Breast epithelium (tissue), 4 donors: ENCODE data around the gene RPN2. TPM values are rescaled to one million over a fixed set of nuclear protein-coding genes. Genes with fewer than 3 reads are reported as not detected.

Source experiments
- DNase-seq, 2 donors: peaks; one replicate each; pipeline ENCODE4 v3.0.0-alpha.2; 2019; ENCODE audit warnings: low spot score in 2 of 2
- H3K27ac ChIP-seq, 2 donors: fragments of 200-600 bp; sonication (generic) in 1 of 2; one replicate each; pipeline ENCODE4 v1.5.1; 2016 to 2019; ENCODE audit warnings: mild to moderate bottlenecking in 1 of 2
- H3K27me3 ChIP-seq, 2 donors: fragments of 200-600 bp; sonication (generic) in 1 of 2; one replicate each; pipeline versions ENCODE4 v1.5.1 to v1.6.0; 2017 to 2019; ENCODE audit warnings: control low read depth in 1 of 2, mild to moderate bottlenecking in 1 of 2
- H3K36me3 ChIP-seq: fragments of 200-600 bp; one replicate; pipeline ENCODE4 v1.5.1; 2019
- H3K4me1 ChIP-seq, 2 donors: fragments of 200-600 bp; sonication (generic); one replicate each; pipeline ENCODE4 v1.5.1; 2016 to 2019; ENCODE audit warnings: control low read depth in 1 of 2
- H3K4me3 ChIP-seq, 3 donors: fragments of 200-600 bp; sonication (generic); 1 replicate in 2 of 3; 2 replicates in 1 of 3; pipeline ENCODE4 v1.5.1; 2016 to 2019; ENCODE audit warnings: mild to moderate bottlenecking in 3 of 3, moderate library complexity in 2 of 3
- H3K9me3 ChIP-seq, 2 donors: fragments of 200-600 bp; sonication (generic) in 1 of 2; one replicate each; pipeline ENCODE4 v1.5.1; 2016 to 2019; ENCODE audit warnings: control low read depth in 1 of 2
- POLR2A ChIP-seq: fragments of 450-650 bp; IDR thresholded peaks from one replicate; pipeline ENCODE4 v1.6.1; 2016; ENCODE audit warnings: antibody characterized with exemption, mild to moderate bottlenecking, moderate library complexity
- POLR2AphosphoS5 ChIP-seq, 3 donors: sonication (generic); formaldehyde crosslinking; IDR thresholded peaks; one replicate each; pipeline ENCODE4 v1.6.1; 2017; ENCODE audit warnings: antibody characterized with exemption in 3 of 3
- intact Hi-C: fragments of 100-400 bp; cut with DNase I; formaldehyde crosslinking; loops from one replicate; pipeline ENCODE4 v1.15.1; 2023; ENCODE audit warnings: low total_unique reads
- total RNA-seq, 3 donors: library from RNA; depleted of rRNA; stranded (reverse); fragments of >200 nt; gene quantifications; one replicate each; pipeline ENCODE4 v1.1.0, GENCODE V29; 2016
- TF ChIP-seq, protein P1 (sequence below), 3 donors: fragments of 450-650 bp; IDR thresholded peaks; one replicate each; pipeline ENCODE4 v1.5.1; 2016 to 2017; ENCODE audit warnings: antibody characterized with exemption in 3 of 3, mild to moderate bottlenecking in 3 of 3, moderate library complexity in 3 of 3

The RPN2 gene
- total RNA-seq, 3 donors from 2014 or later = 108 to 161 (median 154) TPM

DNA sequence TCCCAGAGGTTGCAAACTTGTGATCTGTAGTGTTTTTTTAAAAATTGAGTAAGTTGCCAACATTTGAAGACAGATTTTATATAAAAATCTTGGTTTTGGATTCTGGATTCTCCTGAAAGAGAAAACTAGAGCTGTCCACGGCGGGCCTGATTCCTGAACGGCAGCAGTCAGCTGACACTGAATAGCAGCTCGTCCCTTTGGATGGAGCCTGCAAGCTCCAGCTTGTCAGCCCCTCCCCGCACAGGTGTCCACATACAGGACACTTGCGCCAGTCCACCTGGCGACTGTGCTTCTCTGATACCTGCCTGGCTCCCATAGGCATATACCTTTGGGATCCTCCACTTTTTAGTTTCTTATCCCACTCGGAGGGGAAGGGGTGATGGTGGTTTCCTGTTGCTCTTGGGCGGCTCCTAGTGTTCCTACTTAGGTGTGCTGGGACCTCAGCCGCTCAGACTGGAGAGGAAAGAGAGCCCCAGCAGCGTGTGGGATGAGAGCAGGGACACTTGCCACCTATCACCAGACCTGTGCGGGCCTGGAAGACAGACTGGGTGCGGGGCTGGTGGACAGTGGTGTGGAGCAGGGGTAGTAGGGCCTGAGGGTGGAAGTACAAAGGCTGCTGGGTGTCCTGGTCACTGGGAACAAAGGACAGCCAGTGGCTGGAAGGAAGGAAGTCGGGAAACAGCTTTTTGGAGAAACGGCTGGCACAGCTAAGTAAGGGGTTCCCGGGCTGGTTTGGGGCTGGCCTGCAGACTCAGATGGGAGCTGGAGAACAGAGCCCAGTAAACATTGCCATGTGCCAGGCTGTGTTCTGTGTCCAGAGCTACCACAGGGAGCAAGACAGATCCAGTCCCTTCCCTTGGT, 64.2 kb downstream of the RPN2 start:
- no peak overlapping the region for H3K4me3 ChIP-seq
- peak in 1 of 2 donors; percentile 51 for DNase-seq
- H3K9me3 ChIP-seq = no peaks in the 10 kb centered on the region
- peak overlapping the region; percentile 68 to 70 for H3K27ac ChIP-seq
- peaks cover 5% of the 10 kb centered on the region for H3K36me3 ChIP-seq
- H3K4me1 ChIP-seq = peaks cover 0 to 8% of the 10 kb centered on the region in 2 donors
- H3K27me3 ChIP-seq = no peaks in the 10 kb centered on the region
- intact Hi-C loops = no loop called here
- TF ChIP-seq POLR2A (no peak), POLR2AphosphoS5 (IDR thresholded peaks at IDR 0.05) (no peak)
- TF ChIP-seq, protein P1, sequence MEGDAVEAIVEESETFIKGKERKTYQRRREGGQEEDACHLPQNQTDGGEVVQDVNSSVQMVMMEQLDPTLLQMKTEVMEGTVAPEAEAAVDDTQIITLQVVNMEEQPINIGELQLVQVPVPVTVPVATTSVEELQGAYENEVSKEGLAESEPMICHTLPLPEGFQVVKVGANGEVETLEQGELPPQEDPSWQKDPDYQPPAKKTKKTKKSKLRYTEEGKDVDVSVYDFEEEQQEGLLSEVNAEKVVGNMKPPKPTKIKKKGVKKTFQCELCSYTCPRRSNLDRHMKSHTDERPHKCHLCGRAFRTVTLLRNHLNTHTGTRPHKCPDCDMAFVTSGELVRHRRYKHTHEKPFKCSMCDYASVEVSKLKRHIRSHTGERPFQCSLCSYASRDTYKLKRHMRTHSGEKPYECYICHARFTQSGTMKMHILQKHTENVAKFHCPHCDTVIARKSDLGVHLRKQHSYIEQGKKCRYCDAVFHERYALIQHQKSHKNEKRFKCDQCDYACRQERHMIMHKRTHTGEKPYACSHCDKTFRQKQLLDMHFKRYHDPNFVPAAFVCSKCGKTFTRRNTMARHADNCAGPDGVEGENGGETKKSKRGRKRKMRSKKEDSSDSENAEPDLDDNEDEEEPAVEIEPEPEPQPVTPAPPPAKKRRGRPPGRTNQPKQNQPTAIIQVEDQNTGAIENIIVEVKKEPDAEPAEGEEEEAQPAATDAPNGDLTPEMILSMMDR (IDR thresholded peaks at IDR 0.05) = no peak

DNA sequence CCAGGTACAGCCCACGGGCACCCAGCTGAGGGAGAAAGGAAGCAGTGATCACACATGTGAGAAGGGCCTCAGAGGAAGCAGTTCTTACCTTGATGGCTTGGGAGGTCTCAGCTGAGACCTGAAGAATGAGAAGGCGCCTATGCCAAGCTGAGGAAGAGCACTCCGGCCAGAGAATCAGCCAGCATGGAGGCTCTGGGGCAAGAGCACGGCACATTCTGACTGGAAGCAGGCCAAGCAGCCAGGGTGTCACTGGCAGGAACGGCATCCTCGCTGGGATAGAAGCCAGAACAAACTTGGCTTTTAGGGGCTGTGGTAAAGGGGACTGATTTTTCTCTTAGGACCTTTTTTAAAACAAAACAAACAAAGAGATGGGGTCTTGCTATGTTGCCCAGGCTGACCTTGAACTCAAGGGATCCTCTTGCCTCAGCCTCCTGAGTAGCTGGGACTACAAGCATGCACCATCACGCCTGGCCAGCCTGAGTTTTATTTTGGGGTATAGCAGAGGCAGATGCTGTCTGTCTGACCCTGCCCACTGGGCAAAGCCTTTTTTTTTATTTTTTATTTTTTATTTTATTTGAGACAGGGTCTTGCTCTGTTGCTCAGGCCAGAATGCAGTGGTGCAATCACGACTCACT, 64.9 kb downstream of the RPN2 start:
- peak in 1 of 2 donors; percentile 51 for DNase-seq
- TF ChIP-seq POLR2A (no peak), POLR2AphosphoS5 (IDR thresholded peaks at IDR 0.05) (no peak)
- TF ChIP-seq, protein P1 (IDR thresholded peaks at IDR 0.05) = no peak
- Histone ChIP-seq H3K36me3 (peaks cover 5% of the 10 kb centered on the region), H3K9me3 (no peaks in the 10 kb centered on the region), H3K4me3 (no peak overlapping the region), H3K27ac (peak overlapping the region; percentile 68 to 70), H3K4me1 (peaks cover 0 to 8% of the 10 kb centered on the region in 2 donors), H3K27me3 (no peaks in the 10 kb centered on the region)
- intact Hi-C loops = no loop called here

DNA sequence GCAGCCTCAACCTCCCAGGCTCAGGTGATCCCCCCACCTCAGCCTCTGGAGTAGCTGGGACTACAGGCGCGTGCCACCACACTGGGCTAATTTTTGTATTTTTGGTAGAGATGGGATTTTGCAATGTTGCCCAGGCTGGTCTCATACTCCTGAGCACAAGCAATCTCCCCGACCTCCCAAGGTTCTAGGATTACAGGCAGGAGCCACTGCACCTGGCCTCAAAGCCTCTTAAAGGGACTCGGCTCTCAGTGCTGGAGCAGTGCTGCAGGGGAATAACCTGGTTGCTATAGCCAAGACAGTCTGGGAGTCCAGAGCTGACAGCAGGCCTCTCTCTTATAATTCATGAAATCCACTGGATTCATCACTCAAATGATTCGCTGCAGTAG, 65.4 kb downstream of the RPN2 start:
- TF ChIP-seq POLR2AphosphoS5 (IDR thresholded peaks at IDR 0.05) = no peak
- no peak for TF ChIP-seq POLR2A
- TF ChIP-seq, protein P1 (IDR thresholded peaks at IDR 0.05) = no peak
- Histone ChIP-seq H3K27me3 (no peaks in the 10 kb centered on the region), H3K36me3 (peaks cover 5% of the 10 kb centered on the region), H3K4me1 (peaks cover 0 to 8% of the 10 kb centered on the region in 2 donors), H3K9me3 (no peaks in the 10 kb centered on the region), H3K4me3 (no peak overlapping the region), H3K27ac (no peak overlapping the region)
- intact Hi-C loops = no loop called here
- no peak for DNase-seq

DNA sequence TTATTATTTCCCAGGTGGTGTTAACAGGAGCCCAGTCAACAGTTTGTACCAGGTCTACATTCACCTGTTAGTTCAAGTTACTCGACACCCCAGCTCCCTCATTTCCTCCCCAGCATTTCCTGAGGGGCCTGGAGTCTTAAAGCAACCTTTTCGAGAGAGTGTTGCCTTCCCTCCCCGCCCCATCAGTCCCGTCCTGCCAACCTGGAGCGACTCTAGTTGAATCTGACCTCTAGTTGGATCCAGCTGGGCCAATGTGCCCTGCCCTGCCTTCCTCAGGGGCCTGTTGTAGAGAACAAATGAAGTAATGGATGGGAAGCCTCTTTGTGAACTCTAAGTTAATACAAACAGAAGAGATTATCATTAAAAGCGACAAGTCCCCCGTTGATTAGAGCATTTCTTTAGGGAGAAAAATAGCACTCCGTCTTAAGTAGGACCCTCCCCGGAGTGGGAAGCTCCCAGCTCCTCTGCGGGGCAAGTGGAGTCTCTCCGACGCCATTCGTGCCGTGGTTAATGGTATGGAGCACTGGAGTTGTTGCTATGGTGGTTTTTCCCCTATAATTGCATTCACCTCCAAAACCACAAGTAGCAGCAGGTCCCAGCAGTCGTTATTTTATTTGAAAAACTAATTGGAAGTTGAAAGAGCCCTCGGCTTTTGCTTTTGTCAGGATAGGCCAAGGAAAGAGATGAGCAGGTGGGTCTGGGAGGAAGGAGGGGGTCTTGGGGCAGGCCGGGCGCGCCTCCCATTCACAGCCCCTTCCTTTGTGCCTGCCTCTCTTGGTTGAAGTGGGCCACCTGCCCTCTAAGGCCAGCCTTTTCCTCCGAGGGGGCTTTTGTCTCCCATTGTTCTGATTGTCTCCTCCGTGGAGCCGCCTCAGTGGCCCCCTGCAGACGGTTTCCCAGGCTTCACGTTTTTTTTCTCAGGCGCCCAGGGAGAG, 66.4 kb downstream of the RPN2 start:
- Histone ChIP-seq H3K4me3 (no peak overlapping the region), H3K27me3 (no peaks in the 10 kb centered on the region), H3K27ac (no peak overlapping the region), H3K4me1 (peaks cover 0 to 8% of the 10 kb centered on the region in 2 donors), H3K9me3 (no peaks in the 10 kb centered on the region), H3K36me3 (peaks cover 5% of the 10 kb centered on the region)
- intact Hi-C loops = no loop called here
- DNase-seq = no peak
- TF ChIP-seq, protein P1 (IDR thresholded peaks at IDR 0.05) = no peak
- TF ChIP-seq POLR2AphosphoS5 (IDR thresholded peaks at IDR 0.05) (no peak), POLR2A (no peak)
